Liver (tissue), 9 donors: ENCODE data around the gene PTPRN2. TPM values are rescaled to one million over a fixed set of nuclear protein-coding genes. Genes with fewer than 3 reads are reported as not detected.

Source experiments
- DNase-seq: peaks from one replicate; pipeline ENCODE4 v3.0.0-alpha.2; 2017; ENCODE audit warnings: low spot score
- H3K27ac ChIP-seq, 2 donors: one replicate each; pipeline ENCODE4 v1.7.0; 2013; ENCODE audit warnings: inconsistent platforms in 2 of 2, low read length in 2 of 2, control low read depth in 1 of 2, low read depth in 1 of 2, mild to moderate bottlenecking in 1 of 2
- H3K27me3 ChIP-seq, 4 donors: one replicate each; pipeline versions ENCODE4 v1.6.1 to v1.7.0; 2013; ENCODE audit warnings: low read length in 3 of 4, inconsistent platforms in 1 of 4, mild to moderate bottlenecking in 1 of 4, moderate library complexity in 1 of 4; ENCODE audit not compliant: control insufficient read depth in 4 of 4, insufficient read depth in 4 of 4
- H3K36me3 ChIP-seq, 4 donors: one replicate each; pipeline versions ENCODE4 v1.6.1 to v1.7.0; 2013; ENCODE audit warnings: low read length in 3 of 4, mild to moderate bottlenecking in 3 of 4, low read depth in 1 of 4, moderate library complexity in 1 of 4; ENCODE audit not compliant: control insufficient read depth in 4 of 4, insufficient read depth in 3 of 4
- H3K4me1 ChIP-seq, 4 donors: one replicate each; pipeline versions ENCODE4 v1.6.1 to v1.7.0; 2013; ENCODE audit warnings: low read length in 3 of 4, mild to moderate bottlenecking in 3 of 4, moderate library complexity in 1 of 4; ENCODE audit not compliant: control insufficient read depth in 4 of 4, insufficient read depth in 4 of 4
- H3K4me3 ChIP-seq, 3 donors: one replicate each; pipeline versions ENCODE4 v1.6.1 to v1.7.0; 2013; ENCODE audit warnings: low read length in 3 of 3, control low read depth in 1 of 3, low read depth in 1 of 3, mild to moderate bottlenecking in 1 of 3
- H3K9ac ChIP-seq, 2 donors: one replicate each; pipeline ENCODE4 v1.7.0; 2013; ENCODE audit warnings: low read length in 2 of 2, mild to moderate bottlenecking in 2 of 2, moderate library complexity in 2 of 2, control low read depth in 1 of 2, low read depth in 1 of 2
- H3K9me3 ChIP-seq, 4 donors: one replicate each; pipeline versions ENCODE4 v1.6.1 to v1.7.0; 2013; ENCODE audit warnings: low read length in 3 of 4; ENCODE audit not compliant: control insufficient read depth in 4 of 4
- ATF3 ChIP-seq: IDR thresholded peaks from 2 replicates; pipeline ENCODE4 v1.6.1; 2016; ENCODE audit warnings: antibody characterized with exemption
- CTCF ChIP-seq: fragments of 150-350 bp; IDR thresholded peaks from 2 replicates; pipeline ENCODE4 v1.5.1; 2017; ENCODE audit warnings: improper control_type of control experiment, low read depth, low read length; ENCODE audit not compliant: missing input control
- EGR1 ChIP-seq, 2 donors: IDR thresholded peaks; 2 replicates each; pipeline ENCODE4 v1.6.1; 2016 to 2018; ENCODE audit warnings: antibody characterized with exemption in 2 of 2, low read depth in 2 of 2
- FOXA2 ChIP-seq: IDR thresholded peaks from 2 replicates; pipeline ENCODE4 v1.6.1; 2016; ENCODE audit warnings: antibody characterized with exemption
- HNF4A ChIP-seq, 2 donors: conservative IDR thresholded peaks; 2 replicates each; pipeline ENCODE4 v1.6.1; 2016; ENCODE audit warnings: antibody characterized with exemption in 2 of 2, mild to moderate bottlenecking in 2 of 2
- HNF4G ChIP-seq: IDR thresholded peaks from 2 replicates; pipeline ENCODE4 v1.6.1; 2016; ENCODE audit warnings: antibody characterized with exemption
- MAX ChIP-seq: IDR thresholded peaks from 2 replicates; pipeline ENCODE4 v1.6.1; 2016; ENCODE audit warnings: antibody characterized with exemption
- NR2F2 ChIP-seq: IDR thresholded peaks from 2 replicates; pipeline ENCODE4 v1.6.1; 2016; ENCODE audit warnings: antibody characterized with exemption
- RAD21 ChIP-seq, 2 donors: IDR thresholded peaks; 2 replicates each; pipeline ENCODE4 v1.6.1; 2016; ENCODE audit warnings: antibody characterized with exemption in 2 of 2, mild to moderate bottlenecking in 2 of 2
- REST ChIP-seq: IDR thresholded peaks from 2 replicates; pipeline ENCODE4 v1.6.1; 2016; ENCODE audit warnings: antibody characterized with exemption, mild to moderate bottlenecking
- RXRA ChIP-seq, 2 donors: IDR thresholded peaks; 2 replicates each; pipeline ENCODE4 v1.6.1; 2017 to 2018; ENCODE audit warnings: antibody characterized with exemption in 2 of 2, mild to moderate bottlenecking in 1 of 2
- SP1 ChIP-seq: IDR thresholded peaks from 2 replicates; pipeline ENCODE4 v1.6.1; 2018; ENCODE audit warnings: antibody characterized with exemption, mild to moderate bottlenecking
- TAF1 ChIP-seq: conservative IDR thresholded peaks from 2 replicates; pipeline ENCODE4 v1.6.1; 2016; ENCODE audit warnings: antibody characterized with exemption, mild to moderate bottlenecking
- YY1 ChIP-seq: IDR thresholded peaks from 2 replicates; pipeline ENCODE4 v1.6.1; 2016; ENCODE audit warnings: antibody characterized with exemption, mild to moderate bottlenecking
- ZBTB33 ChIP-seq: IDR thresholded peaks from 2 replicates; pipeline ENCODE4 v1.6.1; 2016; ENCODE audit warnings: antibody characterized with exemption
- WGBS: extraction: QIAGEN DNeasy Blood & Tissue Kit; methylation state at CpG from one replicate; pipeline ENCODE4 v1.1.7; 2013; 5-methylcytosine and 5-hydroxymethylcytosine counted together
- polyA plus RNA-seq, 2 donors: library from polyadenylated mRNA; stranded (reverse) in 1 of 2; unstranded in 1 of 2; fragments of 200-250 nt in 1 of 2; fragments of >200 nt in 1 of 2; fragmentation: Nextera tagmentation in 1 of 2; extraction: Ambion mirVana in 1 of 2; gene quantifications; one replicate each; pipeline versions ENCODE4 v1.2.1 to v1.2.3, GENCODE V29; 2013 to 2015
- total RNA-seq, 2 donors: library from RNA; depleted of rRNA; stranded (reverse); fragments of >200 nt; gene quantifications; one replicate each; pipeline ENCODE4 v1.2.3, GENCODE V29; 2014
- donor health status: healthy.
- donor health status: healthy.
- donor health status: healthy.
- donor health status: healthy.
- donor health status: healthy.

PTPRN2 gene
- total and polyA plus RNA-seq, 4 donors, result 0.75 to 1.9 (median 1.1) TPM

GRCh38 chr7:157824819-157825121 lies 762.9 kb downstream of the PTPRN2 start:
- no peak overlapping the region for H3K27ac ChIP-seq
- H3K27me3 ChIP-seq, result no peaks in the 10 kb centered on the region
- H3K4me3 ChIP-seq, result no peak overlapping the region
- H3K36me3 ChIP-seq, result no peaks in the 10 kb centered on the region
- H3K4me1 ChIP-seq, result no peaks in the 10 kb centered on the region
- DNase-seq, result no peak
- H3K9ac ChIP-seq, result no peak overlapping the region
- TF ChIP-seq NR2F2 (no peak), YY1 (no peak), EGR1 (IDR thresholded peaks at IDR 0.05; ENCODE audit: low read depth in 2 of 2) (no peak), CTCF (no peak), SP1 (no peak), HNF4G (no peak), RAD21 (IDR thresholded peaks at IDR 0.05) (no peak), REST (no peak), RXRA (IDR thresholded peaks at IDR 0.05) (no peak), TAF1 (no peak), FOXA2 (no peak), HNF4A (conservative IDR thresholded peaks at IDR 0.05) (no peak), ATF3 (no peak), MAX (no peak), ZBTB33 (no peak)
- no peaks in the 10 kb centered on the region for H3K9me3 ChIP-seq
- 89% methylated on average over 8 of the region's 8 CpGs for WGBS

GRCh38 chr7:157824011-157824818 lies 763.4 kb downstream of the PTPRN2 start:
- no peaks in the 10 kb centered on the region for H3K4me1 ChIP-seq
- 82% methylated on average over 18 of the region's 18 CpGs for WGBS
- H3K27ac ChIP-seq, result no peak overlapping the region
- TF ChIP-seq HNF4G (no peak), SP1 (no peak)
- no peak overlapping the region for H3K4me3 ChIP-seq
- H3K27me3 ChIP-seq, result no peaks in the 10 kb centered on the region
- DNase-seq, result no peak
- H3K36me3 ChIP-seq, result no peaks in the 10 kb centered on the region
- H3K9ac ChIP-seq, result no peak overlapping the region
- H3K9me3 ChIP-seq, result no peaks in the 10 kb centered on the region
